ENCODE data around the gene MYRIP.

- TF ChIP-seq CTCF (IDR thresholded peaks at IDR 0.05): no peak
- TF ChIP-seq POLR2A (IDR thresholded peaks at IDR 0.05): no peak
These were observed 60.5 kb downstream of the MYRIP start for GRCh38 chr3:39869890-39870289.

Data from uterus (tissue), 2 donors.